CD4-positive, alpha-beta T cell (primary cell): ENCODE measurements around the gene BTN1A1. TPM values are rescaled to one million over a fixed set of nuclear protein-coding genes. Genes with fewer than 3 reads are reported as not detected.

Source experiments
- ATAC-seq: fragments of 200-7000 bp; cut with Tn5 transposase; one replicate; pipeline ENCODE4 v1.10.0; 2022; ENCODE audit warnings: mild to moderate bottlenecking; ENCODE audit not compliant: poor library complexity
- CTCF ChIA-PET: fragments of 350-600 bp; sonication (Branson Sonifier 250); formaldehyde crosslinking; loops from one replicate; lab custom pipeline; 2021; ENCODE audit warnings: antibody characterized with exemption, inconsistent platforms; lab: Charles Lee
- POLR2A ChIA-PET: fragments of 350-600 bp; sonication (Branson Sonifier 250); formaldehyde crosslinking; loops from one replicate; lab custom pipeline; 2021; ENCODE audit warnings: antibody characterized with exemption, inconsistent platforms; lab: Charles Lee
- DNase-seq, 14 experiments: peaks; one replicate each; pipeline ENCODE4 v3.0.0-alpha.2; 2013 to 2020; ENCODE audit warnings: mixed read lengths in 2 of 14
- H3K27ac ChIP-seq, 2 donors: one replicate each; pipeline versions ENCODE4 v1.5.1 to v1.7.0; 2013; ENCODE audit warnings: low read length in 2 of 2, low read depth in 1 of 2, mild to moderate bottlenecking in 1 of 2
- H3K27me3 ChIP-seq, 2 experiments: 1 replicate in 1 of 2; 2 replicates in 1 of 2; pipeline versions ENCODE4 v1.6.1 to v1.7.0; 2013; ENCODE audit warnings: low read length in 2 of 2, control low read depth in 1 of 2, mild to moderate bottlenecking in 1 of 2, moderate library complexity in 1 of 2; ENCODE audit not compliant: insufficient read depth in 2 of 2, control insufficient read depth in 1 of 2
- H3K36me3 ChIP-seq: one replicate; pipeline ENCODE4 v1.6.1; 2013; ENCODE audit warnings: low read length, control low read depth; ENCODE audit not compliant: insufficient read depth
- H3K4me1 ChIP-seq: one replicate; pipeline ENCODE4 v1.6.1; 2013; ENCODE audit warnings: low read length, control low read depth; ENCODE audit not compliant: insufficient read depth
- H3K4me3 ChIP-seq: one replicate; pipeline ENCODE4 v1.5.1; 2013; ENCODE audit warnings: mild to moderate bottlenecking, low read length, moderate library complexity
- H3K9me3 ChIP-seq, 2 experiments: 1 replicate in 1 of 2; 2 replicates in 1 of 2; pipeline versions ENCODE4 v1.6.1 to v1.7.0; 2013; ENCODE audit warnings: low read length in 2 of 2, mild to moderate bottlenecking in 2 of 2, control low read depth in 1 of 2, moderate library complexity in 1 of 2; ENCODE audit not compliant: control insufficient read depth in 1 of 2, insufficient read depth in 1 of 2
- H3K27ac Mint-ChIP-seq: one replicate; pipeline ENCODE4 v1.8.0; 2020; ENCODE audit warnings: mixed read lengths
- H3K27me3 Mint-ChIP-seq: one replicate; pipeline ENCODE4 v1.8.0; 2021; ENCODE audit warnings: mixed read lengths
- H3K36me3 Mint-ChIP-seq: one replicate; pipeline ENCODE4 v1.8.0; 2021; ENCODE audit warnings: low read depth, mixed read lengths
- H3K4me1 Mint-ChIP-seq: one replicate; pipeline ENCODE4 v1.8.0; 2021; ENCODE audit warnings: low read depth, mixed read lengths
- H3K4me3 Mint-ChIP-seq: one replicate; pipeline ENCODE4 v1.8.0; 2020; ENCODE audit warnings: mild to moderate bottlenecking, mixed read lengths
- H3K9me3 Mint-ChIP-seq: one replicate; pipeline ENCODE4 v1.8.0; 2020; ENCODE audit warnings: mixed read lengths
- intact Hi-C, 2 experiments: fragments of 100-400 bp; cut with DNase I in 1 of 2; cut with micrococcal nuclease in 1 of 2; formaldehyde crosslinking; loops; one replicate each; pipeline versions ENCODE4 v1.15.1 to v1.9.0; 2023 to 2025; cut with DNase I, micrococcal nuclease
- total RNA-seq, 174 experiments: library from RNA in 2 of 174; stranded (reverse) in 2 of 174; gene quantifications; one replicate each; pipeline ENCODE4 v1.2.3 and lab custom pipeline; 2021 to 2026
- TF ChIP-seq, protein P1 (sequence below): fragments of 200-600 bp; IDR thresholded peaks from one replicate; pipeline ENCODE4 v1.8.0; 2022; ENCODE audit warnings: antibody characterized with exemption, mild to moderate bottlenecking

Gene BTN1A1
- total RNA-seq, 2 experiments from 2014 or later, result not detected

- peak overlapping the region; percentile 85 for H3K27ac Mint-ChIP-seq
- DNase-seq, result peak in 5 of 14 experiments; percentile 30 to 58 (median 50)
- intact Hi-C loops, result no loop called here
- POLR2A ChIA-PET, result interaction anchor here (0.6 to 7.2 kb wide), 7 partner anchors 10 to 272 kb away, joined by 3 to 113 read pairs (median 5); partner anchors contain the start of gene HMGN4
- Histone ChIP-seq H3K4me1 (peaks cover 18% of the 10 kb centered on the region), H3K9me3 (no peaks in the 10 kb centered on the region), H3K27ac (no peak overlapping the region), H3K27me3 (no peaks in the 10 kb centered on the region), H3K36me3 (no peaks in the 10 kb centered on the region), H3K4me3 (no peak overlapping the region)
- H3K36me3 Mint-ChIP-seq, result peaks cover 10% of the 10 kb centered on the region
- CTCF ChIA-PET, result interaction anchor here (0.8 to 1.6 kb wide), 2 partner anchors 39 to 215 kb away, joined by 3 to 4 read pairs; no protein-coding TSS in a partner anchor
- TF ChIP-seq, protein P1, sequence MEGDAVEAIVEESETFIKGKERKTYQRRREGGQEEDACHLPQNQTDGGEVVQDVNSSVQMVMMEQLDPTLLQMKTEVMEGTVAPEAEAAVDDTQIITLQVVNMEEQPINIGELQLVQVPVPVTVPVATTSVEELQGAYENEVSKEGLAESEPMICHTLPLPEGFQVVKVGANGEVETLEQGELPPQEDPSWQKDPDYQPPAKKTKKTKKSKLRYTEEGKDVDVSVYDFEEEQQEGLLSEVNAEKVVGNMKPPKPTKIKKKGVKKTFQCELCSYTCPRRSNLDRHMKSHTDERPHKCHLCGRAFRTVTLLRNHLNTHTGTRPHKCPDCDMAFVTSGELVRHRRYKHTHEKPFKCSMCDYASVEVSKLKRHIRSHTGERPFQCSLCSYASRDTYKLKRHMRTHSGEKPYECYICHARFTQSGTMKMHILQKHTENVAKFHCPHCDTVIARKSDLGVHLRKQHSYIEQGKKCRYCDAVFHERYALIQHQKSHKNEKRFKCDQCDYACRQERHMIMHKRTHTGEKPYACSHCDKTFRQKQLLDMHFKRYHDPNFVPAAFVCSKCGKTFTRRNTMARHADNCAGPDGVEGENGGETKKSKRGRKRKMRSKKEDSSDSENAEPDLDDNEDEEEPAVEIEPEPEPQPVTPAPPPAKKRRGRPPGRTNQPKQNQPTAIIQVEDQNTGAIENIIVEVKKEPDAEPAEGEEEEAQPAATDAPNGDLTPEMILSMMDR, result no peak
- peaks cover 16% of the 10 kb centered on the region for H3K4me1 Mint-ChIP-seq
- H3K9me3 Mint-ChIP-seq, result no peaks in the 10 kb centered on the region
- peak overlapping the region; percentile 83 for H3K4me3 Mint-ChIP-seq
- H3K27me3 Mint-ChIP-seq, result peaks cover 8% of the 10 kb centered on the region
- no peak for ATAC-seq
These were observed 56.4 kb downstream of the BTN1A1 start for GRCh38 chr6:26556263-26557070.

Other genes with a start within 250 kb of the BTN1A1 start
- 10 to 100 TPM; 40.6 to 45.5 TPM for gene BTN3A2, start 135.1 kb upstream of the BTN1A1 start, total RNA-seq
- gene BTN2A2, start 117.2 kb upstream of the BTN1A1 start, total RNA-seq, result 10 to 100 TPM in 1 of 2 experiments, 1 to 10 TPM in 1; 9.7 to 10.7 TPM
- 100 to 1,000 TPM; 109 TPM for gene BTN3A1, start 98.0 kb upstream of the BTN1A1 start, total RNA-seq
- gene BTN3A3, start 59.8 kb upstream of the BTN1A1 start, total RNA-seq, result 10 to 100 TPM; 21.4 to 26.5 TPM
- 10 to 100 TPM; 16.2 to 17.5 TPM for gene BTN2A1, start 42.3 kb upstream of the BTN1A1 start, total RNA-seq
- 10 to 100 TPM; 22.7 to 24.8 TPM for gene HMGN4, start 38.1 kb downstream of the BTN1A1 start, total RNA-seq
- 10 to 100 TPM; 39.8 to 40.4 TPM for gene ABT1, start 96.7 kb downstream of the BTN1A1 start, total RNA-seq
- under 1 TPM; 0.92 to 0.93 TPM for gene ZNF322, start 159.4 kb downstream of the BTN1A1 start, total RNA-seq